ENCODE data around the gene ZBTB7C. TPM values are rescaled to one million over a fixed set of nuclear protein-coding genes. Genes with fewer than 3 reads are reported as not detected.

ZBTB7C gene
- total and polyA plus RNA-seq, 10 of the 15 experiments (the other 5 are each of a cell fraction or from before 2014, with no cell fraction given) = under 0.01 to 0.08 (median 0.01) TPM; not detected in 7

DNA sequence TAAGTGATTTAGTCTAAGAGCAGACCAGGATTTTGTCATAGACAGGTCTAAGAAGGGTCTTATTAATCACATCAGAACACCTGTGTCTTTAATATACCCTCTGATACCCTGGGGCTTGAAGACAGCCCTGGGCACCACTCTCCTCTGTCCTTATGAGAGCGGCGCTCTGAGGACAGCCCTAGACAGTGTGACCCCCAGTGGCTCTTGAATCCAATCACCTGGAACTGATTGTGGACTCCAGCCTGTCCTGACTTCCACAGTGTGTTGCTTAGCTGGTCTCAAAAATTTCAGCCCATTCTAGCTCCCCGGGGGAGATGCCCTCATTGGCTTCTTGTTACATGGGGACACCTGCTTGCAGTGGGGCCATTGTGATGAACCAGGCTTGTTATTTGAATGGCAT lies 282.9 kb downstream of the ZBTB7C start:
- FAIRE-seq (no peak), DNase-seq (ENCODE audit: low read depth, low spot score) (no peak), ATAC-seq (no peak)
- Histone ChIP-seq H2AFZ (ENCODE audit: control insufficient read depth, low read depth, low read length) (no peak overlapping the region), H3K9me3 (replicated peaks; ENCODE audit: control insufficient read depth, insufficient read depth, low read length) (no peaks in the 10 kb centered on the region), H3K4me1 (ENCODE audit: control insufficient read depth, insufficient read depth, low read length) (no peaks in the 10 kb centered on the region), H4K20me1 (ENCODE audit: control insufficient read depth, insufficient read depth) (no peaks in the 10 kb centered on the region), H3K27ac (ENCODE audit: control insufficient read depth, insufficient read depth) (no peak overlapping the region), H3K27me3 (replicated peaks in 1 of 2; ENCODE audit: control insufficient read depth in 2 of 2, insufficient read depth in 2 of 2, low read length in 1 of 2) (no peaks in the 10 kb centered on the region; a peak in 2 of 4 replicates), H3K9ac (ENCODE audit: control insufficient read depth, insufficient read depth, low read length) (no peak overlapping the region), H3K79me2 (ENCODE audit: control insufficient read depth, insufficient read depth, low read length) (no peaks in the 10 kb centered on the region), H3K4me3 (no peak overlapping the region), H3K36me3 (ENCODE audit: control insufficient read depth in 2 of 2, insufficient read depth in 2 of 2, low read length in 1 of 2) (no peaks in the 10 kb centered on the region), H3K4me2 (ENCODE audit: control insufficient read depth, insufficient read depth) (no peak overlapping the region)
- ChIA-PET RAD21 (ENCODE audit: unreplicated experiment) (no interaction called here), SMC1A (ENCODE audit: uncharacterized antibody, unreplicated experiment) (no interaction called here), POLR2A (no interaction called here), CTCF (no interaction called here)
- no TSS peak for BruUV-seq (replicated peaks)
- in situ Hi-C loops (cut with MboI) (no loop called here), intact Hi-C loops (cut with micrococcal nuclease; ENCODE audit: unreplicated experiment) (loop anchor here (5.0 kb wide), 1 partner anchor 51 kb away; no protein-coding TSS in a partner anchor)
- 57% methylated on average over 3 of the region's 3 CpGs for WGBS (ENCODE audit: insufficient coverage, insufficient replicate concordance, low lambda C conversion rate, missing lambda C conversion rate)
- TF ChIP-seq DPF2 (IDR thresholded peaks at IDR 0.05) = no peak
- TF ChIP-seq ASH2L (IDR thresholded peaks at IDR 0.05; ENCODE audit: borderline replicate concordance, low read depth) = no peak
- no peak for TF ChIP-seq RAD21 (IDR thresholded peaks at IDR 0.05; ENCODE audit: insufficient read depth, low read depth, low read length)
- TF ChIP-seq, protein P1, sequence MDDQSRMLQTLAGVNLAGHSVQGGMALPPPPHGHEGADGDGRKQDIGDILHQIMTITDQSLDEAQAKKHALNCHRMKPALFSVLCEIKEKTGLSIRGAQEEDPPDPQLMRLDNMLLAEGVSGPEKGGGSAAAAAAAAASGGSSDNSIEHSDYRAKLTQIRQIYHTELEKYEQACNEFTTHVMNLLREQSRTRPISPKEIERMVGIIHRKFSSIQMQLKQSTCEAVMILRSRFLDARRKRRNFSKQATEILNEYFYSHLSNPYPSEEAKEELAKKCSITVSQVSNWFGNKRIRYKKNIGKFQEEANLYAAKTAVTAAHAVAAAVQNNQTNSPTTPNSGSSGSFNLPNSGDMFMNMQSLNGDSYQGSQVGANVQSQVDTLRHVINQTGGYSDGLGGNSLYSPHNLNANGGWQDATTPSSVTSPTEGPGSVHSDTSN (IDR thresholded peaks at IDR 0.05; ENCODE audit: insufficient replicate concordance, low read depth, low read length) = no peak
- no peak for TF ChIP-seq BRCA1 (IDR thresholded peaks at IDR 0.05; ENCODE audit: low read depth, low read length)
- TF ChIP-seq, protein P2, sequence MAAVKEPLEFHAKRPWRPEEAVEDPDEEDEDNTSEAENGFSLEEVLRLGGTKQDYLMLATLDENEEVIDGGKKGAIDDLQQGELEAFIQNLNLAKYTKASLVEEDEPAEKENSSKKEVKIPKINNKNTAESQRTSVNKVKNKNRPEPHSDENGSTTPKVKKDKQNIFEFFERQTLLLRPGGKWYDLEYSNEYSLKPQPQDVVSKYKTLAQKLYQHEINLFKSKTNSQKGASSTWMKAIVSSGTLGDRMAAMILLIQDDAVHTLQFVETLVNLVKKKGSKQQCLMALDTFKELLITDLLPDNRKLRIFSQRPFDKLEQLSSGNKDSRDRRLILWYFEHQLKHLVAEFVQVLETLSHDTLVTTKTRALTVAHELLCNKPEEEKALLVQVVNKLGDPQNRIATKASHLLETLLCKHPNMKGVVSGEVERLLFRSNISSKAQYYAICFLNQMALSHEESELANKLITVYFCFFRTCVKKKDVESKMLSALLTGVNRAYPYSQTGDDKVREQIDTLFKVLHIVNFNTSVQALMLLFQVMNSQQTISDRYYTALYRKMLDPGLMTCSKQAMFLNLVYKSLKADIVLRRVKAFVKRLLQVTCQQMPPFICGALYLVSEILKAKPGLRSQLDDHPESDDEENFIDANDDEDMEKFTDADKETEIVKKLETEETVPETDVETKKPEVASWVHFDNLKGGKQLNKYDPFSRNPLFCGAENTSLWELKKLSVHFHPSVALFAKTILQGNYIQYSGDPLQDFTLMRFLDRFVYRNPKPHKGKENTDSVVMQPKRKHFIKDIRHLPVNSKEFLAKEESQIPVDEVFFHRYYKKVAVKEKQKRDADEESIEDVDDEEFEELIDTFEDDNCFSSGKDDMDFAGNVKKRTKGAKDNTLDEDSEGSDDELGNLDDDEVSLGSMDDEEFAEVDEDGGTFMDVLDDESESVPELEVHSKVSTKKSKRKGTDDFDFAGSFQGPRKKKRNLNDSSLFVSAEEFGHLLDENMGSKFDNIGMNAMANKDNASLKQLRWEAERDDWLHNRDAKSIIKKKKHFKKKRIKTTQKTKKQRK (IDR thresholded peaks at IDR 0.05; ENCODE audit: low read depth, low read length) = no peak
- TF ChIP-seq, protein P3, sequence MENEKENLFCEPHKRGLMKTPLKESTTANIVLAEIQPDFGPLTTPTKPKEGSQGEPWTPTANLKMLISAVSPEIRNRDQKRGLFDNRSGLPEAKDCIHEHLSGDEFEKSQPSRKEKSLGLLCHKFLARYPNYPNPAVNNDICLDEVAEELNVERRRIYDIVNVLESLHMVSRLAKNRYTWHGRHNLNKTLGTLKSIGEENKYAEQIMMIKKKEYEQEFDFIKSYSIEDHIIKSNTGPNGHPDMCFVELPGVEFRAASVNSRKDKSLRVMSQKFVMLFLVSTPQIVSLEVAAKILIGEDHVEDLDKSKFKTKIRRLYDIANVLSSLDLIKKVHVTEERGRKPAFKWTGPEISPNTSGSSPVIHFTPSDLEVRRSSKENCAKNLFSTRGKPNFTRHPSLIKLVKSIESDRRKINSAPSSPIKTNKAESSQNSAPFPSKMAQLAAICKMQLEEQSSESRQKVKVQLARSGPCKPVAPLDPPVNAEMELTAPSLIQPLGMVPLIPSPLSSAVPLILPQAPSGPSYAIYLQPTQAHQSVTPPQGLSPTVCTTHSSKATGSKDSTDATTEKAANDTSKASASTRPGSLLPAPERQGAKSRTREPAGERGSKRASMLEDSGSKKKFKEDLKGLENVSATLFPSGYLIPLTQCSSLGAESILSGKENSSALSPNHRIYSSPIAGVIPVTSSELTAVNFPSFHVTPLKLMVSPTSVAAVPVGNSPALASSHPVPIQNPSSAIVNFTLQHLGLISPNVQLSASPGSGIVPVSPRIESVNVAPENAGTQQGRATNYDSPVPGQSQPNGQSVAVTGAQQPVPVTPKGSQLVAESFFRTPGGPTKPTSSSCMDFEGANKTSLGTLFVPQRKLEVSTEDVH (IDR thresholded peaks at IDR 0.05; ENCODE audit: low read depth, partially characterized antibody) = no peak
- TF ChIP-seq RAD51 (IDR thresholded peaks at IDR 0.05) = no peak
- TF ChIP-seq ZNF217 (IDR thresholded peaks at IDR 0.05) = no peak
- no peak for TF ChIP-seq MYB (IDR thresholded peaks at IDR 0.05; ENCODE audit: borderline replicate concordance, low read depth, low read length)
- TF ChIP-seq, protein P4, sequence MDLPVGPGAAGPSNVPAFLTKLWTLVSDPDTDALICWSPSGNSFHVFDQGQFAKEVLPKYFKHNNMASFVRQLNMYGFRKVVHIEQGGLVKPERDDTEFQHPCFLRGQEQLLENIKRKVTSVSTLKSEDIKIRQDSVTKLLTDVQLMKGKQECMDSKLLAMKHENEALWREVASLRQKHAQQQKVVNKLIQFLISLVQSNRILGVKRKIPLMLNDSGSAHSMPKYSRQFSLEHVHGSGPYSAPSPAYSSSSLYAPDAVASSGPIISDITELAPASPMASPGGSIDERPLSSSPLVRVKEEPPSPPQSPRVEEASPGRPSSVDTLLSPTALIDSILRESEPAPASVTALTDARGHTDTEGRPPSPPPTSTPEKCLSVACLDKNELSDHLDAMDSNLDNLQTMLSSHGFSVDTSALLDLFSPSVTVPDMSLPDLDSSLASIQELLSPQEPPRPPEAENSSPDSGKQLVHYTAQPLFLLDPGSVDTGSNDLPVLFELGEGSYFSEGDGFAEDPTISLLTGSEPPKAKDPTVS (IDR thresholded peaks at IDR 0.05; ENCODE audit: low read depth, low read length) = no peak

All from GM12878 (cell line).